HepG2 (cell line): ENCODE data around the gene PKIB. TPM values are rescaled to one million over a fixed set of nuclear protein-coding genes. Genes with fewer than 3 reads are reported as not detected.

Experiments used
- ATAC-seq: fragments of 200-7000 bp; cut with Tn5 transposase; 3 replicates; pipeline ENCODE4 v1.9.1; 2020; ENCODE audit warnings: mild to moderate bottlenecking, moderate library complexity
- BruUV-seq: library from RNA; stranded (reverse); fragments of 400-500 nt; replicated peaks from 2 replicates; lab custom pipeline; 2021; lab: Mats Ljungman, UMichigan
- CTCF ChIA-PET: fragments of 300-600 bp; formaldehyde crosslinking; extraction: SDS; loops from one replicate; lab custom pipeline; 2021; ENCODE audit warnings: low total read pairs, inconsistent platforms, low intra/inter-chr PET ratio; lab: Yijun Ruan, JAX
- POLR2A ChIA-PET: fragments of 350-600 bp; sonication (Branson Sonifier 250); formaldehyde crosslinking; loops from one replicate; lab custom pipeline; 2020; ENCODE audit warnings: antibody characterized with exemption, inconsistent platforms; lab: Yijun Ruan, JAX
- DNase-seq: peaks from one replicate; pipeline ENCODE4 v3.0.0-alpha.2; 2015; ENCODE audit warnings: low spot score
- FAIRE-seq: peaks from 3 replicates; lab custom pipeline; 2011; peaks lifted over from hg19 to GRCh38; lab: Jason Lieb, UNC
- H2AFZ ChIP-seq: one replicate; pipeline ENCODE4 v1.6.1; 2011; ENCODE audit warnings: low read length, inconsistent platforms
- H3K27ac ChIP-seq: fragments of 300-600 bp; 3 replicates; pipeline ENCODE4 v1.8.0; 2011; ENCODE audit warnings: mixed run types, mild to moderate bottlenecking, mixed read lengths, low read length, inconsistent platforms; ENCODE audit not compliant: insufficient read depth; ENCODE audit errors: extremely low read length
- H3K27me3 ChIP-seq, 2 experiments: fragments of 200-600 bp in 1 of 2; 2 replicates in 1 of 2; 3 replicates in 1 of 2; pipeline versions ENCODE4 v1.6.0 to v1.8.0; 2011; ENCODE audit warnings: low read length in 2 of 2, mild to moderate bottlenecking in 2 of 2, moderate library complexity in 2 of 2, inconsistent platforms in 1 of 2; ENCODE audit not compliant: insufficient read depth in 2 of 2, control insufficient read depth in 1 of 2
- H3K36me3 ChIP-seq, 2 experiments: fragments of 200-600 bp in 1 of 2; replicated peaks in 1 of 2; 2 replicates in 1 of 2; 3 replicates in 1 of 2; pipeline versions ENCODE4 v1.5.1 to v1.8.0; 2011; ENCODE audit warnings: low read length in 2 of 2, inconsistent platforms in 1 of 2; ENCODE audit not compliant: insufficient read depth in 2 of 2, control insufficient read depth in 1 of 2
- H3K4me1 ChIP-seq: 2 replicates; pipeline ENCODE4 v1.5.1; 2012; ENCODE audit warnings: low read length, inconsistent platforms; ENCODE audit not compliant: insufficient read depth
- H3K4me2 ChIP-seq: 2 replicates; pipeline ENCODE4 v1.6.0; 2011; ENCODE audit warnings: low read depth, low read length, inconsistent platforms
- H3K4me3 ChIP-seq, 3 experiments: fragments of 200-600 bp in 1 of 3; sonication (generic), shearing (Covaris generic) in 1 of 3; replicated peaks in 1 of 3; 2 replicates each; pipeline ENCODE4 v1.5.1; 2011 to 2016; ENCODE audit warnings: low read length in 3 of 3, inconsistent platforms in 2 of 3, low read depth in 2 of 3, mild to moderate bottlenecking in 2 of 3, control low read depth in 1 of 3, mixed read lengths in 1 of 3; ENCODE audit not compliant: insufficient read depth in 1 of 3
- H3K79me2 ChIP-seq: one replicate; pipeline ENCODE4 v1.6.1; 2011; ENCODE audit warnings: low read length, inconsistent platforms; ENCODE audit not compliant: insufficient read depth
- H3K9ac ChIP-seq: 2 replicates; pipeline ENCODE4 v1.6.0; 2011; ENCODE audit warnings: mild to moderate bottlenecking, low read depth, low read length, inconsistent platforms; ENCODE audit not compliant: insufficient read depth
- H3K9me3 ChIP-seq: 2 replicates; pipeline ENCODE4 v1.5.1; 2012; ENCODE audit warnings: mild to moderate bottlenecking, low read length
- H4K20me1 ChIP-seq: 2 replicates; pipeline ENCODE4 v1.6.0; 2011; ENCODE audit warnings: inconsistent platforms, mild to moderate bottlenecking, low read length, moderate library complexity; ENCODE audit not compliant: insufficient read depth
- ATF3 ChIP-seq: sonication (generic); formaldehyde crosslinking; IDR thresholded peaks from 2 replicates; pipeline ENCODE4 v1.4.0; 2020; ENCODE audit warnings: missing genetic modification reagents
- GPN1 ChIP-seq: sonication (generic); formaldehyde crosslinking; IDR thresholded peaks from 2 replicates; pipeline ENCODE4 v1.5.1; 2020; ENCODE audit warnings: missing genetic modification reagents, borderline replicate concordance
- HIC2 ChIP-seq: sonication (generic); formaldehyde crosslinking; IDR thresholded peaks from 2 replicates; pipeline ENCODE4 v1.9.0; 2022; ENCODE audit warnings: low read depth, missing genetic modification reagents
- TERF1 ChIP-seq: sonication (generic); formaldehyde crosslinking; IDR thresholded peaks from 2 replicates; pipeline ENCODE4 v1.8.0; 2022; ENCODE audit warnings: mild to moderate bottlenecking, missing genetic modification reagents, moderate library complexity
- TRAFD1 ChIP-seq: sonication (generic); formaldehyde crosslinking; IDR thresholded peaks from 2 replicates; pipeline ENCODE4 v1.5.1; 2020; ENCODE audit warnings: missing genetic modification reagents, mild to moderate bottlenecking, borderline replicate concordance
- ZFP41 ChIP-seq: sonication (generic); formaldehyde crosslinking; IDR thresholded peaks from 2 replicates; pipeline ENCODE4 v1.4.0; 2020; ENCODE audit warnings: mild to moderate bottlenecking, missing genetic modification reagents, borderline replicate concordance
- ZNF746 ChIP-seq: sonication (generic); formaldehyde crosslinking; IDR thresholded peaks from 2 replicates; pipeline ENCODE4 v1.8.0; 2022; ENCODE audit warnings: mild to moderate bottlenecking, missing genetic modification reagents
- WGBS: methylation state at CpG from one replicate; pipeline ENCODE4 v1.1.6; 2017; ENCODE audit warnings: low lambda C conversion rate; 5-methylcytosine and 5-hydroxymethylcytosine counted together
- in situ Hi-C: cut with HindIII; loops from 2 replicates; pipeline ENCODE4 v1.10.0; 2017; ENCODE audit warnings: low pct_unique_long_range_greater_than_20kb; ENCODE audit not compliant: extremely low pct_ligation_motif_present
- intact Hi-C: fragments of 100-400 bp; cut with micrococcal nuclease; formaldehyde crosslinking; loops from one replicate; pipeline ENCODE4 v1.10.0; 2022; ENCODE audit not compliant: unreplicated experiment
- polyA plus RNA-seq, 8 experiments: library from polyadenylated mRNA; depleted of rRNA in 3 of 8; stranded (reverse) in 7 of 8; unstranded in 1 of 8; fragments of >200 nt; fragmentation: Illumina TruSeq in 4 of 8; extraction: Trizol in 4 of 8; gene quantifications; 2 replicates each; pipeline versions ENCODE4 v1.2.1 to v1.2.3, GENCODE V29; 2011 to 2016; ENCODE audit warnings: low read depth in 4 of 8, missing spikeins in 1 of 8, mixed read lengths in 1 of 8; ENCODE audit not compliant: insufficient read depth in 1 of 8
- total RNA-seq, 5 experiments: library from RNA; depleted of rRNA; stranded (reverse); fragments of >200 nt; fragmentation: Illumina TruSeq; extraction: Trizol; gene quantifications; 2 replicates each; pipeline ENCODE4 v1.2.3, GENCODE V29; 2016; ENCODE audit warnings: low read depth in 1 of 5

PKIB gene
- total and polyA plus RNA-seq, 2 of the 13 experiments (the other 11 are each of a cell fraction or from before 2014, with no cell fraction given) = 1.4 to 1.5 TPM

DNA sequence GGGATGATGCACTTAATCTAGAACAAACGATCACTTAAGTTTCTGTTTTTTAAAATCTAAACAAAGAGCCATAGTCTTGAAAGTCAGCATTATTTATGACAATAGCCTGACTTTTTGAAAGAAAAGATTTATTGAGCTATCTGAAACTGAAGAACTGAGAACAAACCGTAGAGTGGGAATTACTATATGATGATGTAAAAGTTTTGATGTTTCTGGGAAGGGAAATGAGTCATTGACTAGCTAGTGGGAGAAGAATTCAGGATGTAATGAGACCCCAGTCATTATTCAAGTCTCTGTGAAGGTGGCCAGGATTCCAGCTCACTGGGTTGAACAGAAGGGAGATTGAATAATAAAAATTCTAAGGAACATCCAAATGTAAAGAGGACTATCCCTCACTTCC is 85.9 kb downstream of the PKIB start:
- DNase-seq = no peak
- intact Hi-C loops = no loop called here
- ChIA-PET CTCF (no interaction called here), POLR2A (no interaction called here)
- Histone ChIP-seq H3K4me2 (no peak overlapping the region), H3K9me3 (no peaks in the 10 kb centered on the region), H3K4me3 (no peak overlapping the region), H3K79me2 (no peaks in the 10 kb centered on the region), H3K36me3 (no peaks in the 10 kb centered on the region), H3K27ac (no peak overlapping the region), H4K20me1 (no peaks in the 10 kb centered on the region), H3K27me3 (no peaks in the 10 kb centered on the region), H3K9ac (no peak overlapping the region), H3K4me1 (no peaks in the 10 kb centered on the region), H2AFZ (no peak overlapping the region)
- no peak for FAIRE-seq
- TF ChIP-seq HIC2 (CRISPR knock-in tag) = no peak
- TF ChIP-seq GPN1 (CRISPR knock-in tag) = no peak
- no peak for TF ChIP-seq TRAFD1 (CRISPR knock-in tag)
- TF ChIP-seq ZFP41 = no peak
- TF ChIP-seq ATF3 (CRISPR knock-in tag) = no peak
- no peak for TF ChIP-seq ZNF746 (CRISPR knock-in tag)
- no peak for TF ChIP-seq TERF1 (CRISPR knock-in tag)
- in situ Hi-C loops = no loop called here
- 2% methylated on average over 2 of the region's 2 CpGs for WGBS
- ATAC-seq = no peak
- no TSS peak for BruUV-seq
